Colonic mucosa (tissue), 4 donors: ENCODE results near the gene TEX2. TPM values are rescaled to one million over a fixed set of nuclear protein-coding genes. Genes with fewer than 3 reads are reported as not detected.
"Not testable (repeated sequence)": the region's sequence is repeated elsewhere in the genome, so short reads cannot be mapped to it uniquely, and the experiment has no call there.

Experiments
- DNase-seq: peaks from one replicate; pipeline ENCODE4 v3.0.0-alpha.2; 2020
- H3K27ac ChIP-seq: fragments of 200-600 bp; one replicate; pipeline ENCODE4 v1.8.0; 2021
- H3K27me3 ChIP-seq: fragments of 200-600 bp; one replicate; pipeline ENCODE4 v1.8.0; 2021
- H3K36me3 ChIP-seq: fragments of 200-600 bp; one replicate; pipeline ENCODE4 v1.8.0; 2021
- H3K4me1 ChIP-seq: fragments of 200-600 bp; one replicate; pipeline ENCODE4 v1.8.0; 2021; ENCODE audit warnings: mild to moderate bottlenecking
- H3K4me3 ChIP-seq: fragments of 200-600 bp; one replicate; pipeline ENCODE4 v1.8.0; 2021
- H3K9ac ChIP-seq, 2 donors: one replicate each; pipeline ENCODE4 v1.7.0; 2013; ENCODE audit warnings: control low read depth in 2 of 2, low read depth in 2 of 2, low read length in 2 of 2
- H3K9me3 ChIP-seq: fragments of 200-600 bp; one replicate; pipeline ENCODE4 v1.8.0; 2021
- intact Hi-C: fragments of 100-400 bp; cut with DNase I; formaldehyde crosslinking; loops from one replicate; pipeline ENCODE4 v1.14.1; 2022
- total RNA-seq, 2 donors: library from RNA; stranded (reverse); fragmentation: NEBNext Ultra II Directional in 1 of 2; extraction: Animal tissue kit (Norgen Biotek cat#: 25700) in 1 of 2; gene quantifications; one replicate each; pipeline ENCODE4 v1.2.1, GENCODE V29; 2021
- TF ChIP-seq, protein P1 (sequence below): fragments of 200-600 bp; IDR thresholded peaks from one replicate; pipeline ENCODE4 v1.8.0; 2022; ENCODE audit warnings: antibody characterized with exemption, mild to moderate bottlenecking
- donor health status: healthy.
- donor health status: DM: no; HTN: no; CAD: no.
- donor health status: DM: no; HTN: no; CAD: no.

The TEX2 gene
- total RNA-seq, 2 donors from 2014 or later = 29.0 to 29.7 TPM

DNA sequence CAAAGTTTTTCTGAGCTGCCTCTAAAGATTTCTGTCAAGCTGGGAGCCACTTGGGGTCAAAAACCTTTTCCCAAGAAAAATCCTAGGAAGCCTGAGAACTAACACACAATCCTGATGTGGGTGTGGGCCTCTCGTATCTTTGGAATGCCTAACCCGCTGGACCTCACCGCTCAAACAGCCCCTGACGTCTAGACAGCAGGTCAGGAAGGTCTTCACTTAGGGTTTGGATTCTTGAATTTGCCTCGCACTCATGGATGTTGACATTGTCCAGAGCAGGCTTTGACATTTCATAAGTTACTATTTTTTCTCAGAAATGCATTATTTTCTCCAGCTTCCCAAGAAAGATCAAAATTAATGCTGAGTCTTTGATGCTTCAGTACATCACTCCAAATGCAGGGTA is 18.9 kb downstream of the TEX2 start:
- no peak for DNase-seq
- intact Hi-C loops = no loop called here
- Histone ChIP-seq H3K27ac (no peak overlapping the region), H3K9me3 (no peaks in the 10 kb centered on the region), H3K36me3 (no peaks in the 10 kb centered on the region), H3K4me3 (no peak overlapping the region), H3K9ac (no peak overlapping the region), H3K27me3 (no peaks in the 10 kb centered on the region), H3K4me1 (no peaks in the 10 kb centered on the region)
- TF ChIP-seq, protein P1, sequence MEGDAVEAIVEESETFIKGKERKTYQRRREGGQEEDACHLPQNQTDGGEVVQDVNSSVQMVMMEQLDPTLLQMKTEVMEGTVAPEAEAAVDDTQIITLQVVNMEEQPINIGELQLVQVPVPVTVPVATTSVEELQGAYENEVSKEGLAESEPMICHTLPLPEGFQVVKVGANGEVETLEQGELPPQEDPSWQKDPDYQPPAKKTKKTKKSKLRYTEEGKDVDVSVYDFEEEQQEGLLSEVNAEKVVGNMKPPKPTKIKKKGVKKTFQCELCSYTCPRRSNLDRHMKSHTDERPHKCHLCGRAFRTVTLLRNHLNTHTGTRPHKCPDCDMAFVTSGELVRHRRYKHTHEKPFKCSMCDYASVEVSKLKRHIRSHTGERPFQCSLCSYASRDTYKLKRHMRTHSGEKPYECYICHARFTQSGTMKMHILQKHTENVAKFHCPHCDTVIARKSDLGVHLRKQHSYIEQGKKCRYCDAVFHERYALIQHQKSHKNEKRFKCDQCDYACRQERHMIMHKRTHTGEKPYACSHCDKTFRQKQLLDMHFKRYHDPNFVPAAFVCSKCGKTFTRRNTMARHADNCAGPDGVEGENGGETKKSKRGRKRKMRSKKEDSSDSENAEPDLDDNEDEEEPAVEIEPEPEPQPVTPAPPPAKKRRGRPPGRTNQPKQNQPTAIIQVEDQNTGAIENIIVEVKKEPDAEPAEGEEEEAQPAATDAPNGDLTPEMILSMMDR = no peak

DNA sequence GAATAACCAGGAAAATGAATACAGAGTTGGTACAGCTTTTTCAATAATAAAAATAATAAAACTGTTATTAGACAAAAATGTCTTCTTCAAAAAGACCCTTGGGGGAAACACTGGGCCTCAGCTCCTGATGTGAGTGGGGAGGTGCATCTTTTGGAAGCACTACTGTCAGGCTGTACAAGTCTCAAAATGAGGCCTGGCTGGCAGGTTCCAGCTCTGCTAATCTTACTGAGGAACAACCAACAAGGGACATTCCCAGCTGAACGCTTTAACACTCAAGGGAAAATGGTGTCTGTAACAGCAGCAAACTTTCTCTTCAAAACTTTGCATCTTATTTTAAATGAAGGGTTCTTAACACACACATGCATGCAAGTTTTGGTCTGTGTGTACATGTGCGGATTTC is 19.7 kb downstream of the TEX2 start:
- intact Hi-C loops = no loop called here
- Histone ChIP-seq H3K9me3 (no peaks in the 10 kb centered on the region), H3K9ac (no peak overlapping the region), H3K27ac (no peak overlapping the region), H3K4me1 (no peaks in the 10 kb centered on the region), H3K36me3 (no peaks in the 10 kb centered on the region), H3K27me3 (no peaks in the 10 kb centered on the region), H3K4me3 (no peak overlapping the region)
- TF ChIP-seq, protein P1 = no peak
- DNase-seq = no peak

DNA sequence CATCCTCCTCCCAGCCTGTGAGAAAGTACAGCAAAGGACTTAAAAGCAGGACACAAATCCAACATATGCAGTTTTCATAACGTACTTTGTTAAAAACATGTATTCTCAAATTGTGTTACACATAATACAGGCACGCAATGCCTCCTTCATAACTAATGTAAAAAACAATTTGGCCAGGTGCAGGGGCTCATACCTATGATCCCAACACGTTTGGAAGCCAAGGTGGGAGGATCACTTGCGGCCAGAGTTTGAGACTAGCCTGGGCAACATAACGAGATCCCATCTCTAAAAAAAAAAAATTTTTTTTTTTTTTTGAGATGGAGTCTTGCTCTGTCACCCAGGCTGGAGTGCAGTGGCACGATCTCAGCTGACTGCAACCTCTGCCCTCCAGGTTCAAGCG is 20.4 kb downstream of the TEX2 start:
- no peak overlapping the region for H3K9ac ChIP-seq
- intact Hi-C loops = no loop called here
- DNase-seq = no peak
- no peak overlapping the region for H3K4me3 ChIP-seq
- no peaks in the 10 kb centered on the region for H3K9me3 ChIP-seq
- H3K27me3 ChIP-seq = no peaks in the 10 kb centered on the region
- TF ChIP-seq, protein P1 = no peak
- no peak overlapping the region for H3K27ac ChIP-seq
- no peaks in the 10 kb centered on the region for H3K36me3 ChIP-seq
- no peaks in the 10 kb centered on the region for H3K4me1 ChIP-seq

DNA sequence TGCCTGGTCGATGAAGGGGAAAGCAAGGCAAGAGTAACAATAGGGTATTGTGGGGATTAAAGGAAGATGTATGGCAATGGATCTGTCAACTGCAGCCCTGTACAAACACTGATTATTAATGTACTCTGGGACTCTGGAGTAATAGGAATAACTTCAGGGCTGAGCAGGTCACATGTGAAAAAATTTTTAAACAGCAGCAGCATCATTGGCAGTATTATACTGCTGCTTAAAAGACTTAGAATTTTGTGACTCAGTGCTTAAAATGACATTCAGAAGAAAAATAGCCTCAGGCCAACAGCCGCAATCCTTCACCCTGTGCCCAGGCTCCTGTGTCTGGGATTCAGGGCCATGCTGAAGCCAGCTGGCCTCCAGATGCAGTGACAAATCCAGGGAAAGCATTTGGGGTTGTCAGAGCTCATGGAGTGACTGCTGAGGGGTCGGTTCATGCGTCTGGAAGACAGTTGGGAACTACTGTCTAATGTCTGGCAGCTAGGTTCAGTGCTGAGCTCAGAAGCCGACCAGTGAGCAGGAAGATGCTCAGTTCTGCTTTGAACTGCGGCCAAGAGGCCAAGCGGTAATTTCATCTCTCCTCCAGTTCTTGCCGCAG is 22.2 kb downstream of the TEX2 start:
- Histone ChIP-seq H3K9me3 (no peaks in the 10 kb centered on the region), H3K9ac (peak overlapping the region in 1 of 2 donors; percentile 19), H3K27me3 (no peaks in the 10 kb centered on the region), H3K4me3 (no peak overlapping the region), H3K27ac (no peak overlapping the region), H3K4me1 (no peaks in the 10 kb centered on the region), H3K36me3 (no peaks in the 10 kb centered on the region)
- DNase-seq = peak; percentile 19
- intact Hi-C loops = no loop called here
- TF ChIP-seq, protein P1 = no peak

GRCh38 chr17:64240261-64240740 is 22.8 kb downstream of the TEX2 start:
- no peaks in the 10 kb centered on the region for H3K27me3 ChIP-seq
- TF ChIP-seq, protein P1 = no peak
- intact Hi-C loops = no loop called here
- H3K4me1 ChIP-seq = no peaks in the 10 kb centered on the region
- no peak overlapping the region for H3K27ac ChIP-seq
- no peak overlapping the region for H3K9ac ChIP-seq
- no peaks in the 10 kb centered on the region for H3K36me3 ChIP-seq
- H3K9me3 ChIP-seq = no peaks in the 10 kb centered on the region
- H3K4me3 ChIP-seq = no peak overlapping the region
- DNase-seq = no peak

GRCh38 chr17:64238449-64238848 is 24.6 kb downstream of the TEX2 start:
- H3K27ac ChIP-seq, intact Hi-C loops, H3K4me1 ChIP-seq, DNase-seq, H3K4me3 ChIP-seq, H3K9ac ChIP-seq, H3K36me3 ChIP-seq, H3K9me3 ChIP-seq, H3K27me3 ChIP-seq: not testable (repeated sequence)
